Gastrocnemius medialis (tissue), 4 donors: ENCODE results near the gene COL20A1.

Source experiments
- CTCF ChIP-seq, 5 experiments: fragments of 450-650 bp in 3 of 5; fragments of 200-600 bp in 2 of 5; sonication (generic) in 2 of 5; IDR thresholded peaks in 4 of 5; conservative IDR thresholded peaks in 1 of 5; 1 replicate in 4 of 5; 2 replicates in 1 of 5; pipeline ENCODE4 v1.5.1; 2016 to 2019; ENCODE audit warnings: antibody characterized with exemption in 5 of 5, mild to moderate bottlenecking in 3 of 5, moderate library complexity in 3 of 5
- POLR2A ChIP-seq, 2 donors: fragments of 450-650 bp; IDR thresholded peaks; one replicate each; pipeline ENCODE4 v1.6.1; 2017; ENCODE audit warnings: antibody characterized with exemption in 2 of 2, mild to moderate bottlenecking in 2 of 2, moderate library complexity in 2 of 2

- no peak for TF ChIP-seq CTCF (IDR thresholded peaks at IDR 0.05 in 4 of 5, conservative IDR thresholded peaks at IDR 0.05 in 1 of 5)
- TF ChIP-seq POLR2A (IDR thresholded peaks at IDR 0.05): no peak
Observed at GRCh38 chr20:63254606-63255384, 38.2 kb upstream of the COL20A1 start.
